SK-N-SH (cell line): ENCODE data around the gene C16orf78.

Experiments used
- CHD2 ChIP-seq: fragments of 150-350 bp; IDR thresholded peaks from 2 replicates; pipeline ENCODE4 v1.6.1; 2018; ENCODE audit warnings: low read length; ENCODE audit not compliant: partially characterized antibody
- ELF1 ChIP-seq: IDR thresholded peaks from 2 replicates; pipeline ENCODE4 v1.4.0; 2012
- EP300 ChIP-seq, 2 experiments: IDR thresholded peaks; 2 replicates each; pipeline versions ENCODE4 v1.4.0 to v1.6.1; 2012; ENCODE audit warnings: borderline replicate concordance in 1 of 2, low read depth in 1 of 2, low read length in 1 of 2
- EZH2phosphoT487 ChIP-seq: fragments of 200-600 bp; sonication (generic); IDR thresholded peaks from 2 replicates; pipeline ENCODE4 v1.6.1; 2017; ENCODE audit warnings: low read depth, mixed run types, mild to moderate bottlenecking, antibody characterized with exemption, moderate library complexity, borderline replicate concordance
- FOXM1 ChIP-seq: IDR thresholded peaks from 2 replicates; pipeline ENCODE4 v1.4.0; 2012; ENCODE audit warnings: low read depth, mild to moderate bottlenecking
- GABPA ChIP-seq: IDR thresholded peaks from 2 replicates; pipeline ENCODE4 v1.4.0; 2012; ENCODE audit warnings: low read depth, mild to moderate bottlenecking
- GATA2 ChIP-seq: sonication (generic); formaldehyde crosslinking; IDR thresholded peaks from 2 replicates; pipeline ENCODE4 v1.5.0; 2020; ENCODE audit warnings: mild to moderate bottlenecking, missing genetic modification reagents
- NRF1 ChIP-seq: IDR thresholded peaks from 2 replicates; pipeline ENCODE4 v1.6.1; 2012; ENCODE audit warnings: low read depth, mild to moderate bottlenecking, low read length
- POLR2AphosphoS5 ChIP-seq: IDR thresholded peaks from 2 replicates; pipeline ENCODE4 v1.6.1; 2012; ENCODE audit warnings: low read depth, low read length
- SMC3 ChIP-seq: IDR thresholded peaks from 2 replicates; pipeline ENCODE4 v1.6.1; 2012; ENCODE audit warnings: low read depth, low read length, improper control_type of control experiment
- YY1 ChIP-seq: IDR thresholded peaks from 2 replicates; pipeline ENCODE4 v1.4.0; 2012; ENCODE audit warnings: low read depth, mild to moderate bottlenecking
- TF ChIP-seq, protein P1 (sequence below): fragments of 200-600 bp; sonication (generic); IDR thresholded peaks from 2 replicates; pipeline ENCODE4 v1.6.1; 2017; ENCODE audit warnings: antibody characterized with exemption, mild to moderate bottlenecking, moderate library complexity
- TF ChIP-seq, protein P2 (sequence below): IDR thresholded peaks from 2 replicates; pipeline ENCODE4; 2012
- TF ChIP-seq, protein P3 (sequence below): IDR thresholded peaks from 2 replicates; pipeline ENCODE4 v1.6.1; 2012; ENCODE audit warnings: mild to moderate bottlenecking, low read depth, low read length, moderate library complexity

DNA sequence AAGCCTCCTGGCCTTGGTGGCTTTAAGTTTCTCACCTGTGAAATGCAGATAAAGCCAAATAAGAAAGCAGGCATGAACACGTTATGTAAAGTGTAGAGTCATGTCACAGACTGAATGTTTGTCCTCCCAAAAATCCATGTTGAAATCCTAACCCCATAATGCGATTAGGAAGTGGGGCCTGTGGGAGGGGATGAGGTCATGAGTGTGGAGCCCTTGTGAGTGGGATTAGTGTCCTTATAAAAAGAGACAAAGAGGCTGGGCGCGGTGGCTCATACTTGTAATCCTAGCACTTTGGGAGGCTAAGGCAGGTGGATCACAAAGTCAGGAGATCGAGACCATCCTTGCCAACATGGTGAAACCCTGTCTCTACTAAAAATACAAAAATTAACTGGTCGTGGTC lies 19.5 kb upstream of the C16orf78 start:
- TF ChIP-seq, protein P1, sequence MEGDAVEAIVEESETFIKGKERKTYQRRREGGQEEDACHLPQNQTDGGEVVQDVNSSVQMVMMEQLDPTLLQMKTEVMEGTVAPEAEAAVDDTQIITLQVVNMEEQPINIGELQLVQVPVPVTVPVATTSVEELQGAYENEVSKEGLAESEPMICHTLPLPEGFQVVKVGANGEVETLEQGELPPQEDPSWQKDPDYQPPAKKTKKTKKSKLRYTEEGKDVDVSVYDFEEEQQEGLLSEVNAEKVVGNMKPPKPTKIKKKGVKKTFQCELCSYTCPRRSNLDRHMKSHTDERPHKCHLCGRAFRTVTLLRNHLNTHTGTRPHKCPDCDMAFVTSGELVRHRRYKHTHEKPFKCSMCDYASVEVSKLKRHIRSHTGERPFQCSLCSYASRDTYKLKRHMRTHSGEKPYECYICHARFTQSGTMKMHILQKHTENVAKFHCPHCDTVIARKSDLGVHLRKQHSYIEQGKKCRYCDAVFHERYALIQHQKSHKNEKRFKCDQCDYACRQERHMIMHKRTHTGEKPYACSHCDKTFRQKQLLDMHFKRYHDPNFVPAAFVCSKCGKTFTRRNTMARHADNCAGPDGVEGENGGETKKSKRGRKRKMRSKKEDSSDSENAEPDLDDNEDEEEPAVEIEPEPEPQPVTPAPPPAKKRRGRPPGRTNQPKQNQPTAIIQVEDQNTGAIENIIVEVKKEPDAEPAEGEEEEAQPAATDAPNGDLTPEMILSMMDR, result no peak
- TF ChIP-seq EP300 (IDR thresholded peaks at IDR 0.05; ENCODE audit: borderline replicate concordance in 1 of 2, low read depth in 1 of 2, low read length in 1 of 2), result no peak
- TF ChIP-seq EZH2phosphoT487, result no peak
- TF ChIP-seq SMC3, result no peak
- TF ChIP-seq POLR2AphosphoS5, result no peak
- TF ChIP-seq NRF1, result no peak
- no peak for TF ChIP-seq GATA2 (CRISPR knock-in tag)
- TF ChIP-seq FOXM1, result no peak
- no peak for TF ChIP-seq ELF1
- no peak for TF ChIP-seq CHD2
- TF ChIP-seq GABPA, result no peak
- TF ChIP-seq, protein P2, sequence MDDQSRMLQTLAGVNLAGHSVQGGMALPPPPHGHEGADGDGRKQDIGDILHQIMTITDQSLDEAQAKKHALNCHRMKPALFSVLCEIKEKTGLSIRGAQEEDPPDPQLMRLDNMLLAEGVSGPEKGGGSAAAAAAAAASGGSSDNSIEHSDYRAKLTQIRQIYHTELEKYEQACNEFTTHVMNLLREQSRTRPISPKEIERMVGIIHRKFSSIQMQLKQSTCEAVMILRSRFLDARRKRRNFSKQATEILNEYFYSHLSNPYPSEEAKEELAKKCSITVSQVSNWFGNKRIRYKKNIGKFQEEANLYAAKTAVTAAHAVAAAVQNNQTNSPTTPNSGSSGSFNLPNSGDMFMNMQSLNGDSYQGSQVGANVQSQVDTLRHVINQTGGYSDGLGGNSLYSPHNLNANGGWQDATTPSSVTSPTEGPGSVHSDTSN, result no peak
- no peak for TF ChIP-seq YY1
- TF ChIP-seq, protein P3, sequence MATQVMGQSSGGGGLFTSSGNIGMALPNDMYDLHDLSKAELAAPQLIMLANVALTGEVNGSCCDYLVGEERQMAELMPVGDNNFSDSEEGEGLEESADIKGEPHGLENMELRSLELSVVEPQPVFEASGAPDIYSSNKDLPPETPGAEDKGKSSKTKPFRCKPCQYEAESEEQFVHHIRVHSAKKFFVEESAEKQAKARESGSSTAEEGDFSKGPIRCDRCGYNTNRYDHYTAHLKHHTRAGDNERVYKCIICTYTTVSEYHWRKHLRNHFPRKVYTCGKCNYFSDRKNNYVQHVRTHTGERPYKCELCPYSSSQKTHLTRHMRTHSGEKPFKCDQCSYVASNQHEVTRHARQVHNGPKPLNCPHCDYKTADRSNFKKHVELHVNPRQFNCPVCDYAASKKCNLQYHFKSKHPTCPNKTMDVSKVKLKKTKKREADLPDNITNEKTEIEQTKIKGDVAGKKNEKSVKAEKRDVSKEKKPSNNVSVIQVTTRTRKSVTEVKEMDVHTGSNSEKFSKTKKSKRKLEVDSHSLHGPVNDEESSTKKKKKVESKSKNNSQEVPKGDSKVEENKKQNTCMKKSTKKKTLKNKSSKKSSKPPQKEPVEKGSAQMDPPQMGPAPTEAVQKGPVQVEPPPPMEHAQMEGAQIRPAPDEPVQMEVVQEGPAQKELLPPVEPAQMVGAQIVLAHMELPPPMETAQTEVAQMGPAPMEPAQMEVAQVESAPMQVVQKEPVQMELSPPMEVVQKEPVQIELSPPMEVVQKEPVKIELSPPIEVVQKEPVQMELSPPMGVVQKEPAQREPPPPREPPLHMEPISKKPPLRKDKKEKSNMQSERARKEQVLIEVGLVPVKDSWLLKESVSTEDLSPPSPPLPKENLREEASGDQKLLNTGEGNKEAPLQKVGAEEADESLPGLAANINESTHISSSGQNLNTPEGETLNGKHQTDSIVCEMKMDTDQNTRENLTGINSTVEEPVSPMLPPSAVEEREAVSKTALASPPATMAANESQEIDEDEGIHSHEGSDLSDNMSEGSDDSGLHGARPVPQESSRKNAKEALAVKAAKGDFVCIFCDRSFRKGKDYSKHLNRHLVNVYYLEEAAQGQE, result no peak
